HUES6 (cell line): Measurements from ENCODE around the gene BCL2.
A peak's percentile ranks its signal among the peaks of the same experiment; 100 is the strongest.

Experiments used
- H3K27ac ChIP-seq: 2 replicates; pipeline ENCODE4 v1.7.0; 2013; ENCODE audit warnings: low read depth, mild to moderate bottlenecking, low read length, inconsistent platforms
- H3K27me3 ChIP-seq: 2 replicates; pipeline ENCODE4 v1.6.1; 2013; ENCODE audit warnings: low read length; ENCODE audit not compliant: control insufficient read depth, insufficient read depth
- H3K36me3 ChIP-seq: 2 replicates; pipeline ENCODE4 v1.6.1; 2013; ENCODE audit warnings: low read length; ENCODE audit not compliant: control insufficient read depth, insufficient read depth
- H3K4me1 ChIP-seq: 2 replicates; pipeline ENCODE4 v1.6.1; 2013; ENCODE audit warnings: low read length; ENCODE audit not compliant: control insufficient read depth, insufficient read depth
- H3K4me3 ChIP-seq: 2 replicates; pipeline ENCODE4 v1.5.1; 2013; ENCODE audit warnings: low read depth, low read length
- H3K9ac ChIP-seq: one replicate; pipeline ENCODE4 v1.6.1; 2013; ENCODE audit warnings: mild to moderate bottlenecking, low read length
- H3K9me3 ChIP-seq: 2 replicates; pipeline ENCODE4 v1.6.1; 2013; ENCODE audit warnings: low read depth, low read length; ENCODE audit not compliant: control insufficient read depth, insufficient read depth

The BCL2 gene

GRCh38 chr18:63325086-63325686 is 5.6 kb upstream of the BCL2 start:
- H3K9me3 ChIP-seq, result no peaks in the 10 kb centered on the region
- no peak overlapping the region for H3K4me3 ChIP-seq
- peaks cover 14% of the 10 kb centered on the region for H3K27me3 ChIP-seq
- H3K27ac ChIP-seq, result no peak overlapping the region
- H3K9ac ChIP-seq, result no peak overlapping the region
- H3K36me3 ChIP-seq, result peaks cover 2% of the 10 kb centered on the region; the same call in 1 of the 2 replicates
- H3K4me1 ChIP-seq, result peaks cover 7% of the 10 kb centered on the region

DNA sequence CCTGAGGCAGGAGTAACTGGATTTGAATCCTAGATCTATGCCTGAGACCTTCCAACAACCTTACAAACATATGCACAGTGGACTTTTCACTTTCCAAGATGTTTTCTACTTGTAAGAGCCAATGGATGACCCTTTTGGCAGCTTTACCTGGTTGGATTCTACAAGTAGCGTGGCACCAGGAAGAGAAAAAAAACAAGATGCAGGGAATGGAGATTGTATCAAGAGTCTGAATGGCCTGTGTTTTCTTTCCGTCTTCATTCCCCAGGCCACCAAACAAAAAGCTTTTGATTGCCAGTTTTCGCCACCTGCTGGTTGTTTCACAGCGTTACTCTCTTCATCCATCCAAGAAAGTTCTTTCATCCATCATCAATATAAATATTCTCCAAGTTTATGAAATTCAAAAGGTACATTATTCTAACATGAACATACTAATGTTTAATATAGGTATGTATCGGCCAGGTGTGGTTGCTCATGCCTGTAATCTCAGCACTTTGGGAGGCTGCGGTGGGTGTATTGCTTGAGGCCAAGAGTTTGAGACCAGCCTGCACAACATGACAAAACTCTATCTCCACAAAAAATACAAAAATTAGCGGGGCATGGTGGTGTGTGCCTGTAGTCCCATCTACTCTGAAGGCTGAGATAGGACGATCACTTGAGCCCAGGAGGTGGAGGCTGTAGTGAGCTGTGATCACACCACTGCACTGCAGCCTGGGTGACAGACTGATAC is 3.5 kb upstream of the BCL2 start:
- no peaks in the 10 kb centered on the region for H3K36me3 ChIP-seq
- no peak overlapping the region for H3K4me3 ChIP-seq
- H3K27me3 ChIP-seq, result peaks cover 30% of the 10 kb centered on the region
- no peak overlapping the region for H3K27ac ChIP-seq
- no peak overlapping the region for H3K9ac ChIP-seq
- H3K4me1 ChIP-seq, result peaks cover 14% of the 10 kb centered on the region
- H3K9me3 ChIP-seq, result no peaks in the 10 kb centered on the region

DNA sequence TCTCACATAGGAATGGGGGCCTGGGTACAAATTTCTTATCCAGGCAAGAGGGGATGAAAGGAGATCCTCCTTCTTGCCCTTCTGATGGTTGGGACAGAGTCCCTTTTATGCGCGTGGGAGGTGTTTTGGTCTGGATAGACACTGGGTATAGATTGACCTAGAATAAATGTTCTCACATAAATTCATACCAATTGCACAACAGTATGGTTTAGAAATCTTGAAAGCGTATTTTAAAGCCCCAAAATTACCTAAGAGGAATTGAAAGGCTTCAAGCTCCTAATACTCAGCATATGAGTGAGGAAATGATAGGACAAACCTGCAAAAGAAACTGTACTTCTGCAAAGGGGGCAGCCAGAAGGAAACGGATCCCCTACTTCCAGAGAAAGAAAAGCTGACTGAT is 2.6 kb upstream of the BCL2 start:
- H3K9ac ChIP-seq, result no peak overlapping the region
- no peak overlapping the region for H3K27ac ChIP-seq
- H3K4me3 ChIP-seq, result no peak overlapping the region
- no peaks in the 10 kb centered on the region for H3K9me3 ChIP-seq
- H3K36me3 ChIP-seq, result no peaks in the 10 kb centered on the region
- H3K27me3 ChIP-seq, result peaks cover 39% of the 10 kb centered on the region
- peaks cover 14% of the 10 kb centered on the region for H3K4me1 ChIP-seq

GRCh38 chr18:63321291-63321690 is 1.7 kb upstream of the BCL2 start:
- peak overlapping the region; percentile 47 for H3K9ac ChIP-seq

GRCh38 chr18:63320975-63321265 is 1.4 kb upstream of the BCL2 start:
- peaks cover 14% of the 10 kb centered on the region for H3K4me1 ChIP-seq
- H3K4me3 ChIP-seq, result peak overlapping the region; percentile 72
- peak overlapping the region; percentile 47 for H3K9ac ChIP-seq
- H3K9me3 ChIP-seq, result no peaks in the 10 kb centered on the region
- peaks cover 51% of the 10 kb centered on the region for H3K27me3 ChIP-seq
- no peaks in the 10 kb centered on the region for H3K36me3 ChIP-seq
- H3K27ac ChIP-seq, result no peak overlapping the region

More at GRCh38 chr18:63321291-63321690, 1.7 kb upstream of the BCL2 start:
- Histone ChIP-seq H3K9me3 (no peaks in the 10 kb centered on the region), H3K4me3 (peak overlapping the region; percentile 72), H3K36me3 (no peaks in the 10 kb centered on the region), H3K4me1 (peaks cover 14% of the 10 kb centered on the region), H3K27ac (no peak overlapping the region), H3K27me3 (peaks cover 48% of the 10 kb centered on the region)

- Histone ChIP-seq H3K27ac (no peak overlapping the region), H3K36me3 (no peaks in the 10 kb centered on the region), H3K27me3 (peaks cover 55% of the 10 kb centered on the region), H3K4me1 (peaks cover 14% of the 10 kb centered on the region), H3K9ac (peak overlapping the region; percentile 47), H3K9me3 (no peaks in the 10 kb centered on the region), H3K4me3 (peak overlapping the region; percentile 72)
Observed at GRCh38 chr18:63320123-63320974, 780 bp upstream of the BCL2 start.

GRCh38 chr18:63318889-63319382 is 633 bp downstream of the BCL2 start:
- H3K9ac ChIP-seq, result no peak overlapping the region
- no peak overlapping the region for H3K27ac ChIP-seq
- no peaks in the 10 kb centered on the region for H3K9me3 ChIP-seq
- peaks cover 65% of the 10 kb centered on the region for H3K27me3 ChIP-seq
- H3K4me1 ChIP-seq, result peaks cover 14% of the 10 kb centered on the region
- H3K4me3 ChIP-seq, result peak overlapping the region; percentile 72
- H3K36me3 ChIP-seq, result no peaks in the 10 kb centered on the region

GRCh38 chr18:63317982-63318888 is 1.3 kb downstream of the BCL2 start:
- Histone ChIP-seq H3K4me1 (peaks cover 14% of the 10 kb centered on the region), H3K4me3 (peak overlapping the region; percentile 72), H3K36me3 (no peaks in the 10 kb centered on the region), H3K9me3 (no peaks in the 10 kb centered on the region), H3K27ac (no peak overlapping the region), H3K9ac (no peak overlapping the region), H3K27me3 (peaks cover 65% of the 10 kb centered on the region)

GRCh38 chr18:63317556-63317946 is 2.0 kb downstream of the BCL2 start:
- H3K9me3 ChIP-seq, result no peaks in the 10 kb centered on the region
- peak overlapping the region; percentile 72; the same call in 1 of the 2 replicates for H3K4me3 ChIP-seq
- H3K27ac ChIP-seq, result no peak overlapping the region
- no peaks in the 10 kb centered on the region for H3K36me3 ChIP-seq
- H3K4me1 ChIP-seq, result peaks cover 10% of the 10 kb centered on the region
- no peak overlapping the region for H3K9ac ChIP-seq
- H3K27me3 ChIP-seq, result peaks cover 65% of the 10 kb centered on the region
